Gastroesophageal sphincter (tissue), 4 donors: Measurements from ENCODE around the gene PABPN1L. TPM values are rescaled to one million over a fixed set of nuclear protein-coding genes. Genes with fewer than 3 reads are reported as not detected.

ENCODE experiments used
- ATAC-seq: fragments of 150-250 bp; one replicate; pipeline ENCODE4 v1.9.1; 2016; ENCODE audit warnings: mild to moderate bottlenecking, moderate library complexity
- H3K27ac ChIP-seq, 4 donors: fragments of 200-600 bp; sonication (generic) in 3 of 4; 1 replicate in 3 of 4; 2 replicates in 1 of 4; pipeline ENCODE4 v1.5.1; 2016 to 2019
- H3K27me3 ChIP-seq: fragments of 200-600 bp; sonication (generic); one replicate; pipeline ENCODE4 v1.5.1; 2019
- H3K36me3 ChIP-seq, 2 donors: fragments of 200-600 bp; sonication (generic); one replicate each; pipeline ENCODE4 v1.5.1; 2019; ENCODE audit warnings: control low read depth in 1 of 2
- H3K4me1 ChIP-seq, 3 donors: fragments of 200-600 bp; sonication (generic); 1 replicate in 2 of 3; 2 replicates in 1 of 3; pipeline ENCODE4 v1.5.1; 2016 to 2019; ENCODE audit warnings: control low read depth in 2 of 3
- H3K4me3 ChIP-seq, 2 donors: fragments of 200-600 bp; sonication (generic); one replicate each; pipeline ENCODE4 v1.5.1; 2019; ENCODE audit warnings: mild to moderate bottlenecking in 1 of 2, moderate library complexity in 1 of 2
- H3K9me3 ChIP-seq, 3 donors: fragments of 200-600 bp; sonication (generic); one replicate each; pipeline ENCODE4 v1.5.1; 2017 to 2019; ENCODE audit warnings: control low read depth in 2 of 3
- CTCF ChIP-seq, 4 experiments: fragments of 200-600 bp in 2 of 4; fragments of 450-650 bp in 2 of 4; sonication (generic) in 1 of 4; IDR thresholded peaks; one replicate each; pipeline ENCODE4 v1.5.1; 2017 to 2019; ENCODE audit warnings: antibody characterized with exemption in 4 of 4, mild to moderate bottlenecking in 2 of 4, moderate library complexity in 2 of 4
- EP300 ChIP-seq: sonication (generic); formaldehyde crosslinking; IDR thresholded peaks from one replicate; pipeline ENCODE4 v1.6.1; 2017; ENCODE audit warnings: antibody characterized with exemption, mild to moderate bottlenecking
- POLR2A ChIP-seq, 2 donors: fragments of 450-650 bp; IDR thresholded peaks; one replicate each; pipeline ENCODE4 v1.6.1; 2017; ENCODE audit warnings: antibody characterized with exemption in 2 of 2, mild to moderate bottlenecking in 2 of 2, moderate library complexity in 1 of 2
- POLR2AphosphoS5 ChIP-seq: sonication (generic); formaldehyde crosslinking; IDR thresholded peaks from one replicate; pipeline ENCODE4 v1.6.1; 2017; ENCODE audit warnings: antibody characterized with exemption
- WGBS, 2 donors: methylation state at CpG; one replicate each; pipeline ENCODE4 v1.1.5; 2018; ENCODE audit warnings: low coverage in 1 of 2; 5-methylcytosine and 5-hydroxymethylcytosine counted together
- total RNA-seq, 4 donors: library from RNA; depleted of rRNA; stranded (reverse); fragments of >200 nt; gene quantifications; one replicate each; pipeline ENCODE4 v1.1.0, GENCODE V29; 2016

The PABPN1L gene
- total RNA-seq, 4 donors from 2014 or later: 0.54 TPM; not detected in 3

- ATAC-seq: no peak
- TF ChIP-seq POLR2A (IDR thresholded peaks at IDR 0.05) (no peak), EP300 (no peak), CTCF (IDR thresholded peaks at IDR 0.05) (no peak), POLR2AphosphoS5 (no peak)
- Histone ChIP-seq H3K27ac (no peak overlapping the region), H3K9me3 (no peaks in the 10 kb centered on the region), H3K27me3 (peaks cover 77% of the 10 kb centered on the region), H3K4me3 (no peak overlapping the region), H3K4me1 (peaks cover 0 to 19% (median 0%) of the 10 kb centered on the region in 3 donors), H3K36me3 (no peaks in the 10 kb centered on the region)
- WGBS, 2 donors: 80 to 95% methylated on average over 1 to 2 of the region's 16 CpGs
Measured at GRCh38 chr16:88913001-88913612, 46.6 kb upstream of the PABPN1L start.

- H3K4me1 ChIP-seq: peaks cover 0 to 19% (median 0%) of the 10 kb centered on the region in 3 donors
- ATAC-seq: no peak
- no peak overlapping the region for H3K4me3 ChIP-seq
- 53% methylated on average over 3 of the region's 15 CpGs; no CpG with 5 or more reads in 1 of the 2 donors for WGBS, 2 donors
- peaks cover 72% of the 10 kb centered on the region for H3K27me3 ChIP-seq
- no peaks in the 10 kb centered on the region for H3K36me3 ChIP-seq
- no peak for TF ChIP-seq EP300
- no peak for TF ChIP-seq CTCF (IDR thresholded peaks at IDR 0.05)
- TF ChIP-seq POLR2A (IDR thresholded peaks at IDR 0.05): no peak
- TF ChIP-seq POLR2AphosphoS5: no peak
- no peaks in the 10 kb centered on the region for H3K9me3 ChIP-seq
- H3K27ac ChIP-seq: no peak overlapping the region
Measured at GRCh38 chr16:88912556-88912955, 46.1 kb upstream of the PABPN1L start.

- TF ChIP-seq EP300: no peak
- no peak for ATAC-seq
- peaks cover 0 to 19% (median 0%) of the 10 kb centered on the region in 3 donors for H3K4me1 ChIP-seq
- peaks cover 65% of the 10 kb centered on the region for H3K27me3 ChIP-seq
- H3K36me3 ChIP-seq: no peaks in the 10 kb centered on the region
- no peak overlapping the region for H3K27ac ChIP-seq
- H3K9me3 ChIP-seq: no peaks in the 10 kb centered on the region
- no peak overlapping the region for H3K4me3 ChIP-seq
- 80% methylated on average over 3 of the region's 16 CpGs; no CpG with 5 or more reads in 1 of the 2 donors for WGBS, 2 donors
Measured at GRCh38 chr16:88911946-88912310, 45.5 kb upstream of the PABPN1L start.

- TF ChIP-seq POLR2AphosphoS5: no peak
- Histone ChIP-seq H3K27ac (no peak overlapping the region), H3K4me3 (no peak overlapping the region), H3K9me3 (no peaks in the 10 kb centered on the region), H3K36me3 (no peaks in the 10 kb centered on the region), H3K4me1 (peaks cover 0 to 19% (median 0%) of the 10 kb centered on the region in 3 donors), H3K27me3 (peaks cover 65% of the 10 kb centered on the region)
- WGBS, 2 donors: 67% methylated on average over 9 of the region's 36 CpGs; no CpG with 5 or more reads in 1 of the 2 donors
- ATAC-seq: no peak
Measured at GRCh38 chr16:88911136-88911945, 44.9 kb upstream of the PABPN1L start.

GRCh38 chr16:88910284-88911135, 44.0 kb upstream of the PABPN1L start:
- Histone ChIP-seq H3K9me3 (no peaks in the 10 kb centered on the region), H3K4me3 (no peak overlapping the region), H3K27ac (no peak overlapping the region), H3K36me3 (no peaks in the 10 kb centered on the region), H3K27me3 (peaks cover 67% of the 10 kb centered on the region), H3K4me1 (peaks cover 0 to 19% (median 0%) of the 10 kb centered on the region in 3 donors)
- 33% methylated on average over 2 of the region's 26 CpGs; no CpG with 5 or more reads in 1 of the 2 donors for WGBS, 2 donors
- TF ChIP-seq EP300: no peak
- no peak for TF ChIP-seq POLR2AphosphoS5
- TF ChIP-seq CTCF (IDR thresholded peaks at IDR 0.05): no peak
- TF ChIP-seq POLR2A (IDR thresholded peaks at IDR 0.05): no peak
- ATAC-seq: peak; percentile 14
